K562 (cell line): ENCODE data around the gene ZNF30. TPM values are rescaled to one million over a fixed set of nuclear protein-coding genes. Genes with fewer than 3 reads are reported as not detected.

Experiments
- ATF3 ChIP-seq, 2 experiments: fragments of 450-650 bp in 1 of 2; sonication (generic) in 1 of 2; formaldehyde crosslinking in 1 of 2; IDR thresholded peaks in 1 of 2; conservative IDR thresholded peaks in 1 of 2; 2 replicates each; pipeline versions ENCODE4 v1.6.1 to v1.8.1; 2016 to 2023; ENCODE audit warnings: mild to moderate bottlenecking in 2 of 2, moderate library complexity in 2 of 2, inconsistent platforms in 1 of 2, missing genetic modification reagents in 1 of 2
- ATF4 ChIP-seq: fragments of 450-650 bp; formaldehyde crosslinking; IDR thresholded peaks from 2 replicates; pipeline ENCODE4 v1.4.0; 2022; ENCODE audit warnings: mild to moderate bottlenecking, moderate library complexity
- CBFA2T2 ChIP-seq: fragments of 450-650 bp; conservative IDR thresholded peaks from 2 replicates; pipeline ENCODE4 v1.6.1; 2017; ENCODE audit warnings: mild to moderate bottlenecking
- CBX5 ChIP-seq: IDR thresholded peaks from 2 replicates; pipeline ENCODE4 v1.6.1; 2014; ENCODE audit warnings: low read depth, borderline replicate concordance
- HMBOX1 ChIP-seq: sonication (generic); IDR thresholded peaks from 2 replicates; pipeline ENCODE4 v1.6.1; 2016
- KDM1A ChIP-seq, 2 experiments: fragments of 450-650 bp; IDR thresholded peaks; 2 replicates each; pipeline ENCODE4 v1.6.1; 2016; ENCODE audit warnings: mild to moderate bottlenecking in 2 of 2
- MGA ChIP-seq: fragments of 450-650 bp; IDR thresholded peaks from 2 replicates; pipeline ENCODE4 v1.6.1; 2016; ENCODE audit warnings: mild to moderate bottlenecking, moderate library complexity
- MTA2 ChIP-seq: fragments of 450-650 bp; IDR thresholded peaks from 2 replicates; pipeline ENCODE4 v1.6.1; 2016; ENCODE audit warnings: low read depth
- PRMT5 ChIP-seq: sonication (generic); formaldehyde crosslinking; IDR thresholded peaks from 2 replicates; pipeline ENCODE4 v1.5.0; 2020; ENCODE audit warnings: missing genetic modification reagents
- RCOR1 ChIP-seq, 2 experiments: IDR thresholded peaks; 2 replicates each; pipeline ENCODE4 v1.6.1; 2012; ENCODE audit warnings: low read depth in 2 of 2, low read length in 2 of 2, borderline replicate concordance in 1 of 2, improper control_type of control experiment in 1 of 2
- TCFL5 ChIP-seq: fragments of 250-450 bp; sonication (Bioruptor Pico); conservative IDR thresholded peaks from 2 replicates; pipeline ENCODE4 v1.6.1; 2021; ENCODE audit warnings: mild to moderate bottlenecking, moderate library complexity, matching md5 sums
- ZBTB2 ChIP-seq: fragments of 450-650 bp; IDR thresholded peaks from 2 replicates; pipeline ENCODE4 v1.6.1; 2016; ENCODE audit warnings: antibody characterized with exemption
- ZNF445 ChIP-seq: fragments of 250-450 bp; sonication (Bioruptor Pico); IDR thresholded peaks from 2 replicates; pipeline ENCODE4 v1.4.0; 2020; ENCODE audit warnings: low read depth, mild to moderate bottlenecking, moderate library complexity
- polyA plus RNA-seq, 8 experiments: library from polyadenylated mRNA; depleted of rRNA in 4 of 8; stranded (reverse) in 5 of 8; unstranded in 3 of 8; fragments of >200 nt; fragmentation: Nextera tagmentation in 2 of 8; fragmentation: Illumina TruSeq in 1 of 8; extraction: Ambion mirVana in 2 of 8; extraction: Trizol in 1 of 8; gene quantifications; 2 replicates each; pipeline versions ENCODE4 v1.2.1 to v1.2.3, GENCODE V29; 2011 to 2014; ENCODE audit warnings: inconsistent platforms in 1 of 8, missing spikeins in 1 of 8
- total RNA-seq, 7 experiments: library from RNA; depleted of rRNA in 6 of 7; stranded (reverse); fragments of >200 nt in 6 of 7; fragmentation: Illumina TruSeq in 2 of 7; extraction: Trizol in 2 of 7; gene quantifications; 2 replicates each; pipeline versions ENCODE4 v1.2.1 to v1.2.3, GENCODE V29; 2011 to 2021; ENCODE audit warnings: low replicate concordance in 1 of 7

ZNF30 gene
- total and polyA plus RNA-seq, 9 of the 15 experiments (the other 6 are each of a cell fraction or from before 2014, with no cell fraction given), result 7.3 to 13.4 (median 10.6) TPM

- TF ChIP-seq MGA (no peak), KDM1A (IDR thresholded peaks at IDR 0.05) (no peak), ZNF445 (CRISPR knock-in tag) (no peak), MTA2 (no peak), HMBOX1 (no peak), CBFA2T2 (no peak), RCOR1 (IDR thresholded peaks at IDR 0.05; ENCODE audit: borderline replicate concordance in 1 of 2, low read depth in 2 of 2, low read length in 2 of 2) (no peak), ATF4 (CRISPR knock-in tag) (no peak), PRMT5 (CRISPR knock-in tag) (no peak), CBX5 (0 out of 2 replicates have a peak, but pooled peaks have one; percentile 63), ZBTB2 (no peak), ATF3 (IDR thresholded peaks at IDR 0.05) (no peak), ATF3 (CRISPR knock-in tag; conservative IDR thresholded peaks at IDR 0.05) (no peak), TCFL5 (CRISPR knock-in tag) (no peak)
Measured at GRCh38 chr19:34984287-34984686, 57.6 kb downstream of the ZNF30 start (continued).
